NCI-H1436 treated with DMSO at 0.1 percent for 48 hours (cell line): ENCODE data around the gene TNFRSF6B.
"Not testable (repeated sequence)": the region's sequence is repeated elsewhere in the genome, so short reads cannot be mapped to it uniquely, and the experiment has no call there.

Experiments
- DNase-seq: peaks from one replicate; lab custom pipeline; 2025; lab: John Stamatoyannopoulos, UW

The TNFRSF6B gene

GRCh38 chr20:63708301-63709148, 12.1 kb downstream of the TNFRSF6B start:
- no peak for DNase-seq

DNA sequence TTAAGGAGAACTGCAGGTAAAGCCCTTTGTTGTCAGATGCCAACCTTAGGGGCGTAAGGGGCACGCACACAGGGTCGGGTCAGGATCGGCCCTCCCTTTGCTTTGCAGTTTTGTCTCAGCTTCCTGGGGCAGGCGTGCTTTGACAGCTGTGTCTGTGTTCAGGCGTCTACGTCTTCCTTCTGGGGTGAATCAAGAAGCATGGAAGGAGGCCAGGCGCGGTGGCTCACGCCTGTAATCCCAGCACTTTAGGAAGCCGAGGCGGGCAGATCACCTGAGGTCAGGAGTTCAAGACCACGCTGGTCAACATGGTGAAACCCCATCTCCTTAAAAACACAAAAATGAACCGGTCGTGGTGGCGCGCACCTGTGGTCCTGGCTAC, 12.7 kb downstream of the TNFRSF6B start:
- no peak for DNase-seq

DNA sequence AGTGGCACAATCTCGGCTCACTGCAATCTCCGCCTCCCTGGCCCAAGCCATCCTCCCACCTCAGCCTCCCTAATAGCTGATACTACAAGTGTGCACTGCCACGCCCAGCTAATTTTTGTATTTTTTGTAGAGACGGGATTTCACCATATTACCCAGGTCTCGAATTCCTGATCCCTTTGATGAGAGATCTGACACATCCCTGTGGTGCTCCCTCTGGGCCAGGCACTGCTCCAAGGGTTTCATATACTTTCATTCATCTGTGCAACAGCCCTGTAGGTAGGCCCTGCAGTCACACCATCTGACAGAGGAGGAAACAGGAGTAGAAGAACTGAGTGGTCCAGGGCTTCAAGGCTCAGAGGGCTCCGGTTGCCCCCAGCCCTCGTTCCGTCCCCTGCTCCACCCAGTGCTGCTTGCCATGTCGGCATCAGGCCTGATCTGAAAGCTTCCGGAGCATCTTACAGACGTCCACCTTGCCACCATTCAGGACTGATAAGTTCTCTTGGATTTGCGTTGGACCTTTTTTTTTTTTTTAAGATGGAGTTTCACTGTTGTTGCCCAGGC, 14.7 kb downstream of the TNFRSF6B start:
- DNase-seq = no peak

DNA sequence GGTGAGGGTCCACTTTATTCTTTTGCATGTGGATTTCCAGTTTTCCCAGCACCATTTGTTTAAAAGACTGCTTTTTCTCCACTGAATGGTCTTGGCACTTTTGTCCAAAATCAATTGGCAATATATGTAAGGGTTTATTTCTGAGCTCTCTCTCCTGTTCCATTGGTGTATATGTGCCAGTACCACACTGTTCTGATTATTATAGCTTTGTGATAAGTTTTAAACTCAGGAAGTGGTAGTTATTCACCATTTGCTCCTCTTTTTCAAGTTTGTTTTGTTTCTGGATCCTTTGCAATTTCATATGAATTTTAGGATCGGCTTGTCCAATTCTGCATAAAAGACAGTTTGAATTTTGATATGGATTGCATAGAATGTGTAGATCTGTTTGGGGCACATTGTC, 15.7 kb downstream of the TNFRSF6B start:
- DNase-seq = no peak

- no peak for DNase-seq
Observed at GRCh38 chr20:63714858-63715257, 18.4 kb downstream of the TNFRSF6B start.

DNA sequence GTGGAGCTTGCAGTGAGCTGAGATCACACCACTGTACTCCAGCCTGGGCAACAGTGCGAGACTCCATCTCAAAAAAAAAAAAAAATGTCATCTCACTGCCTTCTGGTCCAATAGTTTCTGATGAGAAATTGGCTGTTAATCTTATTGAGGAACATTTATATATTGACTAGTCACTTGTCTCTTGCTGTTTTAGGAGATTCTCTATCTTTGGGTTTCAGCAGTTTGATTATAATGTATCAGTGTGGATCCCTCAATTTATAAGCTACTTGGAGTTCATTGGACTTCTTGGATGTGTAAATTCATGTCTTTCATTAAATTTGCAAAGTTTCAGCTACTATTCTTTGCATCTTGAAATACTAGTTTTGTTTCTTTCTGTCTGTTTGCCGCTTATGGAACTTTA, 22.5 kb downstream of the TNFRSF6B start:
- no peak for DNase-seq

DNA sequence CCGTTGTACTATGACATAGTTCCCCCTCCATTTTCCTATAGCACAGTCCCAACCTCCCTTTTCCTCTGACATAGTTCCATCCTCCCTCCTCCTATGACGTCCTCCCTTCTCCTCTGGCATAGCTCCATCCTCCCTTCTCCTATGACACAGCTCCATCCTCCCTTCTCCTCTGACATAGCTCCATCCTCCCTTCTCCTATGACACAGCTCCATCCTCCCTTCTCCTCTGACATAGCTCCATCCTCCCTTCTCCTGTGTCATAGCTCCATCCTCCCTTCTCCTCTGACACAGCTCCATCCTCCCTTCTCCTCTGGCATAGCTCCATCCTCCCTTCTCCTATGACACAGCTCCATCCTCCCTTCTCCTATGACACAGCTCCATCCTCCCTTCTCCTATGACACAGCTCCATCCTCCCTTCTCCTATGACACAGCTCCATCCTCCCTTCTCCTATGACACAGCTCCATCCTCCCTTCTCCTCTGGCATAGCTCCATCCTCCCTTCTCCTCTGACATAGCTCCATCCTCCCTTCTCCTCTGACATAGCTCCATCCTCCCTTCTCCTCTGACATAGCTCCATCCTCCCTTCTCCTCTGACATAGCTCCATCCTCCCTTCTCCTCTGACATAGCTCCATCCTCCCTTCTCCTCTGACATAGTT, 26.6 kb downstream of the TNFRSF6B start:
- not testable (repeated sequence) for DNase-seq

DNA sequence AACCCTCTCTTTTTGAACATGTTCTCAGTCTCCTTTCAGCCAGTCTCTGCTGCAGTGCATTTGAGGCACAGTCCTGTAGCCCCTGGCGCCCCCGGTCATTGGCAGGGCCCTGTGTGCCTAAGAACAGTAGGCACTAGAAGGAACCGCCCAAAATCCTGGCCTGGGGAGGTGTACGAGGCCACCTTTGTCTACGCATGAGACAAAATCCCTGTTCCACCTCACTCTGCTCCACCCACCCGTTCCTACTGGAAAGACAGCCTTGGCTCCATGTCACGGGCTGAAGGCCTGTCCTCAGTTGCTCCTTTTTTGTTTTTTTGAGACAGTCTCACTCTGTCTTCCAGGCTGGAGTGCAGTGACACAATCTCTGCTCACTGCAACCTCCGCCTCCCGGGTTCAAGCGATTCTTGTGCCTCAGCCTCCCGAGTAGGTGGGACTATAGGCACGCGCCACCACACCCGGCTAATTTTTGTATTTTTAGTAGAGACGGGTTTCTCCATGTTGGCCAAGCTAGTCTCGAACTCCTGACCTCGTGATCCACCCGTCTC, 33.8 kb downstream of the TNFRSF6B start:
- DNase-seq = not testable (repeated sequence)

GRCh38 chr20:63731410-63731809, 35.0 kb downstream of the TNFRSF6B start:
- DNase-seq = no peak

DNA sequence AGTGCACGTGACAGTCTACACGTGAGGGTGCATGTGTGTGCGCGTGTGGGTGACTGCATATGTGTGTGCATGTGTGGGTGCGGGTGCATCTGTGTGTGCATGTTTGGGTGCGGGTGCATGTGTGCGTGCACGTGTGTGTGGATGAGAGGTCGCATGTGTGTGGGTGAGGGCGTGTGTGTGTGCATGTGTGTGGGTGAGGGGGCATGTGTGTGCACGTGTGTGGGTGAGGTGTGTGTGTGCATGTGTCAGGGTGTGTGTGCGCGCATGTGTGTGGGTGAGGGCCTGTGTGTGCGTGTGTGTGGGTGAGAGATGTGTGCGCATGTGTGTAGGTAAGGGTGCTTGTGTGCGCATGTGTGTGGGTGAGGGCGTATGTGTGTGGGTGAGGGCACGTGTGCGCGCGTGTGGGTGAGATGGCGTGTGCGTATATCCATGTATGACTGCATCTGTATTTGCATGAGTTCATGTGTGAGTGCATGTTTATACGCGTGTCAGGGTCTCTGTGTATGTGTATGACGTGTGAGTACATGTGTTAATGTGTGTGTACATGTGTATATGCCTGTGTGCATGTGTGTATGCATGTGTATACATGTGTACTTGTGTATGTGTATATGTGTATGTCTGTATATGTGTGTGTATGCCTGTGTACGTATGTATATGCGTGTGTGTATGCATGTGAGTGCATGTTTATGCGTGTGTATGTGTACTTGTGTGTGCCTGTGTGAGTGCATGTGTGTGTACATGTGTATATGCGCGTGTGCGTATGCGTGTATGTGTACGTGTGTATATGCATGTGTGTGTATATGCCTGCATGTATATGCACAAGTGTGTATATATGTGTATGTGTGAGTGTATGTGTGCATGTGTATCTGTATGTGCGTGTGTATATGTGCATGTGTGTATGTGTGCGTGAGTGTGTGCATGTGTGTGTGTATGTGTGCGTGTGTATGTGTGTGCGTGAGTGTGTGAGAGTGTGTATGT, 36.0 kb downstream of the TNFRSF6B start:
- no peak for DNase-seq

- no peak for DNase-seq
Observed at GRCh38 chr20:63733117-63733516, 36.7 kb downstream of the TNFRSF6B start.

DNA sequence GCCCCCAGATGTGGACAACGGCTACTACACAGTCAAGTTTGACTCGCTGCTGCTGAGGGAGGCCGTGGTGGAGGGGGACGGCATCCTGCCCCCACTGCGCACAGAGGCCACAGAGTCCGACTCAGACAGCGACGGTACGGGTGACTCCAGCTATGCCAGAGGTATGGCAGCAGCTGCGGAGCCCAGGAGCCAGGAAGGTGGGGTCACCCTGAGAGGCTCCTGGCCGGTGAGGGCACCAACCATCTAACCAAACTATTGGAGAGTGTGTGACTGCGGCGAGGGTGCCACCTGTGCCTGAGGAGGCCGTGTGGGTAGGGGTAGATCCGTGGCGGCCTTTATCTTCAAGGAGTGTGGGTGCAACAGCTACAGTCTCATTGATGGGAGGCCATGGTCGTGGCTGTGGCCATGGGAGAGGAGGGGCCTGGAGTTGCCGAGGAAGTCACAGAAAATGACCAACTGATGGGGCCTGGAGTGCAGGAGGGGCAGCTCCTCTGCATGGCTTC, 37.2 kb downstream of the TNFRSF6B start:
- DNase-seq = no peak

GRCh38 chr20:63734111-63734945, 37.9 kb downstream of the TNFRSF6B start:
- no peak for DNase-seq

- DNase-seq = no peak
Observed at GRCh38 chr20:63734946-63735858, 38.8 kb downstream of the TNFRSF6B start.

DNA sequence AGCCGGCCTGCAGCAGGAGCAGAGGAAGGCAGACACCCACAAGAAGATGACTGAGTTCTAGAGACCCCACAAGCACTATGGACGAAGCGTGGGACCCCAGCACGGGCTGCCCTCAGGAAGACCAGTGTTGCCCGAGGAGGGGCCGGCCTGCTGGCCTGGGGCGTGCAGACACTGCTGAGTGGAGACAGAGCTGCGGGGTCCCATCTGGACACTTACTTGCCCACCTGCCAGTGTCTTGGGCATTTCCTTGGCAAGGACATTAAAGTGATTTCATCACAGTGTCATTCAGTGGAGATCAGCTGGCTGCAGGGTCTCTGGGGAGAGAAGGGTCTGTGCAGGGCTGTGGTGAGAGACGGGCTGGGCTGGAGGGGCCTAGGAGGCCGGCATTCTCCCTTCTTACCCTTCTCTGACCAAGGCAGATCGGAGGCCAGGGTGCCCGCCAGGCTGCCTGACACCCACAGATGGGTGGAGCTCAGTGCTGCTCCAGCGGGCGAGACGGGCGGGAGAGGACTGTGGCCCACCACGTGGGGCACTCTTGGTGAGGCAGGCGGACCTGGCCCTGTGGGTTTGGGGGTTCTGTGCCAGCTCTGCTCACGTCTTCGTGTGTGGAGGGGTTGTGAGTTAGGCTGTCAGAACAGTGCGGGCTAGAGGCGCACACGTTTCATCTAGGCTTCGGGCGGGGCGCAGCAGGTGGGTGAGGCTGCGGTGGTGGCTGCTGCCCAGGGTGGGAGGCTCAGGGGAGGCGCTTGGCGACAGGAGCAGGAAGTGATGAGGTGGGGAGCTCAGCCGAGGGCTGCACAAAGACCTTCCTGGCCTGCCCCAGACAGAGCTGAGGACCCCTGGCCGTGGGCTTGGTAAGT, 39.6 kb downstream of the TNFRSF6B start, which contains the start of gene LIME1:
LIME1 (plus strand) TSS at position 806 of the 860 bp plus-strand sequence. CDS start 886 bp downstream, outside the sequence.
- no peak for DNase-seq

GRCh38 chr20:63736893-63737694, 40.6 kb downstream of the TNFRSF6B start:
- DNase-seq = no peak

DNA sequence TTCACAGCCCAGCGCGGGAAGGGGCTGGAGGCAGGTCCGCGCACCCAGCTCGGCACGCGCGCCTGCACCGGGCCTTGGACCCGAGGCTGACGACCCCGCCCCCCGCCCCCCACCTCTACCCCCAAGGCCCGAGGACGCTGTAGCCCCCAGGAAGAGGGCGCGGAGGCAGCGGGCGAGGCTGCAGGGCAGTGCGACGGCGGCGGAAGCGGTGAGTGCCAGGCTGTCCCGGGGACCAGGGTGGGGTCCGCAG, 41.2 kb downstream of the TNFRSF6B start:
- DNase-seq = no peak
